Kidney capillary endothelial cell (primary cell): ENCODE results near the gene GRM4.
A peak's percentile ranks its signal among the peaks of the same experiment; 100 is the strongest.
"Not testable (repeated sequence)": the region's sequence is repeated elsewhere in the genome, so short reads cannot be mapped to it uniquely, and the experiment has no call there.

Experiments used
- DNase-seq: peaks from one replicate; pipeline ENCODE4 v3.0.0-alpha.2; 2018; ENCODE audit warnings: low spot score

GRM4 gene

DNA sequence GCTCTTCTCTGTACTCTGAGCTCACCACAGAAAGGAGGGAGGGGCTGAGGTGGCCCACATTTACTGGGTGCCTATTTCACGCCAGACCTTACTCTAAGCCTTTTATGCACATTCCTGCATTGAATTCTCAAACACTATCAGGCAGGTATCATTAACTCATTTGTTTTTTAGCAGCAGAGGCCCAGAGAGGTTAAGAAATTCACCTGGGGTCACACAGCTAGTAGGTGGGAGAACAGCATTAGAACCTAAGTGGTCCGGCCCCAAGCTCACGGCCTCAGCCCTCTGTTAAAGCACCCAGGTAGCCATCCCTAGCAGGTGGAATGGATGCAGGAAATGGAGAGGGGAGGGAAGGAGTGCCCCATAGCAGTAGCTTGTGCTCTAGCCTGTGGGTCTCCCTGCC lies 84.5 kb downstream of the GRM4 start:
- DNase-seq = no peak

DNA sequence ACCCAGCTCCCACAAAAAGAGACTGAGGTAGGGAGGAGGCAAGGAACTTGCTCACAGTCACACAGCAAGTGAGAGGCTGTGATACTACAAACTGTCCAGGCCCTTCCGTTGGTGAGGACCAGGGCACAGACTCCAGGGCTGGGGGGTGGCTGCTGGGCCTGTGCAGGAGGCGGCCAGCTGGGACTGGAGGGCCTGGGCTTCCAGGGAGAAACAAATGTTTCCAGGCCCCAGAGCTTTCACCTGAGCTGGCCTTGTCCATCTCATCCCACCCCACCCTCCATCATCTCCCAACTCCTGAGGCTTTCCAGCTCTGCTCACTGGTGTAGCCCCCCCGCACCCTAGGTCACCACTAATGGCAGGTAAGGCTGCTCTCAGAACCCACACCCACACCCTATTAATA lies 86.0 kb downstream of the GRM4 start:
- no peak for DNase-seq

- no peak for DNase-seq
These were observed 86.7 kb downstream of the GRM4 start for GRCh38 chr6:34059136-34059731.

- DNase-seq = no peak
These were observed 88.1 kb downstream of the GRM4 start for GRCh38 chr6:34057790-34058189.

GRCh38 chr6:34057191-34057590 lies 88.7 kb downstream of the GRM4 start:
- no peak for DNase-seq

GRCh38 chr6:34056305-34057108 lies 89.4 kb downstream of the GRM4 start:
- DNase-seq = no peak

DNA sequence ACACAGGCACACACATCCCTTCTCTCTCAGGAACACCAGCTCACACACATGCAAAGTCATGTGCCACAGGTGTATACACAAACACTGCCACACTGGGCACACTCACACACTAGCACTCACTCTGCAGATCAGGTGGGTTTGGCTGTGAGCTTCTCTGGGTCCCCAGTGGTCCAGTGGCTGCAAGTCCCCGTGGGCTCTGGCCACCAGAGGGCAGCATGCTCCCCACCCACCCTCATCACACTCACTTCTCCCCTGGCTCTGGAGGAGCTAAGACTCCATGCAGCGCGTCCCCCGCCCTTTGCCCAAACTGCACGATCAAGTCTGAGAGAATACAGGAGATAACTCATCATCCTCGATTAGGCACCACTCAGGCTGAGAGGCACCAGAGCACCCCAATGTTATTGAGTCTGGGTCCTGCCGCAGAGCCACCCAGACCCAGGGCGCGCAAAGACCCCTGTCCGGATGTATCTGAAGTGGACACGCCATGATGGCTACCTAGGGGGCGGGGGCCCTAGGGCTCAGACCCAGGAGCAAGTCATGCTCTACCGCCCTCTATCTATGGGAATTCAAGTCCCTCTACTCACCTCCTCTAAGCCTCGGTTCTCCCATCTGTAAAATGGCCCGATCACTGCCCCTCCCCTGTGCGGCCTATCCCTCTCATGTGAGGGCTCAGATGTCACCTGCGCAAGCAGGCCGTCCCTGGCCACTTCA lies 90.5 kb downstream of the GRM4 start:
- DNase-seq = peak; percentile 55

- DNase-seq = no peak
These were observed 92.2 kb downstream of the GRM4 start for GRCh38 chr6:34053721-34054120.

- DNase-seq = no peak
These were observed 92.8 kb downstream of the GRM4 start for GRCh38 chr6:34052918-34053608.

DNA sequence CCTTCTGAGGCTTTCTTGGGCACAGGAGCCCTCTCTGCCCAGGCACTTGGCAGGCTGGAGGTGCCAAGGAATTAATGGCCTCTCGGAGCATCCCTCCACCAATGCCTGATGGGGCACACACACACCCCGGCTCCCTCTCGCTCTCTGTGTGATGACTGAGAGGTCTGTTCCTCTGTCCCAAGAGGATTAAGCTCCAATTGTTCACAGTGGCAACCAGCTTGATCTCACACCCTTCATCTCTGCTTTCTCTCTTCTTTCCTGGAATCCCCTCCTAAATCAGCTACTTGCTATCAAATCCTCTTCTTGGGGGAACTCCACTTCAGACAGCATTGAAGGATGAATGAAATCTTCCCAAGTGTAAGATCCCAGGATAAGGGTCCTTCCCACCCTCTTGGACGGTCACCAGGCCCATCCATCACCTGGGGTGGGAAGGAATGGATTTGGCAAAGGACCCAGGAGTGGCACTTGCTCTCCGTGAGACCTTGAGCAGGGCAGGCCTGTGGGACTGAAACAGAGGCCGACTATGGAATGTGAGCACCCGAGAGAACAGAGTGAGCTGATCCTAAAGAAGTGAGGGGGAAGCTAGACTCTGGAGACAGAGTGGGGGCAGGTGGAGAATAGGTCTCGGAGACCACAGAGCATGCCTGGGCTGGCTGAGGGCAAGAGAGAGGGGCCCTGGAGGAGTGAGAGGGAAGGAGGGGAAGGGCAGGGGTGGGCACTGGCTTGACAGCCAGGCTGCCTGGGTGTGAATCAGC lies 93.6 kb downstream of the GRM4 start:
- no peak for DNase-seq

DNA sequence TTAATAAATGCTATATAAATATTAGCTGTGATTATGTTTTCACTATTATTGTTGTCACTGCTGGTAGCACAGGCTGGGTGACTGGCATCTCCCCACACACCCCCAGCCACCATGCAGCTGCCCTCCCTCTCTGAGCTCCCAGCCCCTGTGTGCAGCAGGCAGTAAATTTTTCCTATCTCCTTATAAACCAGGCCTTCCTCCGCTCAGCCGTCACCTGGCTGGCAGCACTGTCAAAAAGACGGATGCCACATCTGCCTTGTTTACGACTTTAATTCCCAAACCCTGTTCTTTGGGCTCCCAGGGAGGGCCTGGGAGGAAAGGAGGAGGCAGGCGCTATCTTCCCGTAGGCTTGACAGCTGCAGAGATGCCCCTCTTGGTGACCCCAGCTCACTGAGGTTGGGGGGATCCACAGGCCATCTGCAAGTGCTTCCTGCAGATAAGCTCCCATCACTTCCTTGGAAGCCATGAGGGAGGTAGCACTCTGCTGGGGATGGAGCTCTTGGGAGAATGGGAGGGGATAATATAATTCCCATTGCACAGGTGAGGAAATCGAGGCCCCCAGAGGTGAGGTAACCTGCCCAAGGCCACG lies 94.5 kb downstream of the GRM4 start:
- no peak for DNase-seq

DNA sequence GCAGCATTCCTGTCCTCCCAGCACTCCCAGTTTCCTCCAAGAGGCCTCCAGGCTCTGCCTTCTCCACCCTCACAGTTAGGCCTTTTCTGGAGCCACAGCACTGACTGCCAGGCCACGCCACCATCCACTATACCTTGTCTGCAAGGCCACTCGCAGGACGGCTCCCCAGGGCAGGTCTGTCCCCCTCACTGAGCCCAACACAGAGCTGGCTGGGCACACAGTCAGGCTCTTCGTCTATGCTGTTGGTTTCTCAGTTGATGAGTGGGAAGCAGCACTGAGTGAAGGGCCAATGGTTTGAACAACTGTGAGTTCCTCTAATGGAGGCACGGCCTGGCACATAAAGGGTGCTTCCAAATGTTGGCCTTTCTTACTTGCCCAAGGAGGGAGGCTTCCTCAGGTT lies 95.2 kb downstream of the GRM4 start:
- no peak for DNase-seq

- no peak for DNase-seq
These were observed 96.2 kb downstream of the GRM4 start for GRCh38 chr6:34049395-34050342.

- DNase-seq = no peak
These were observed 97.7 kb downstream of the GRM4 start for GRCh38 chr6:34047913-34048867.

DNA sequence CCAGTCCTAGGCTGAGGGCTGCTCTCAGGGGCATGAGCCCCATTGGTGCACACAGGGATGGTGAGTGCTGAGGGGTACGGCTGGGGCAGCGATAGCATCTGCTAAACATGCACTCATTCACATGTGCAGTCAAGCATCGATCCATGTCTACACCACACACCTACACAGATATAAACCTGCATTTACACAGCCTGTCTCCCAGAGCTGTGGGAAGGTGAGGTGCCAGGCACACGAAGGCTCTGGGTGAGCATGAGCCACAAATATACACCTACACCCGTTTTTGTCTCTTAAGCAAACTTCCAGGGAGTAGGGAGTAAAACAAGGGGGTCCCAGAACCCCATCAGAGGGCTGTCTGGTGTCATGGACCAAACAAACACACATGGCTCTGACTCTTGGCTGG lies 99.3 kb downstream of the GRM4 start:
- no peak for DNase-seq

DNA sequence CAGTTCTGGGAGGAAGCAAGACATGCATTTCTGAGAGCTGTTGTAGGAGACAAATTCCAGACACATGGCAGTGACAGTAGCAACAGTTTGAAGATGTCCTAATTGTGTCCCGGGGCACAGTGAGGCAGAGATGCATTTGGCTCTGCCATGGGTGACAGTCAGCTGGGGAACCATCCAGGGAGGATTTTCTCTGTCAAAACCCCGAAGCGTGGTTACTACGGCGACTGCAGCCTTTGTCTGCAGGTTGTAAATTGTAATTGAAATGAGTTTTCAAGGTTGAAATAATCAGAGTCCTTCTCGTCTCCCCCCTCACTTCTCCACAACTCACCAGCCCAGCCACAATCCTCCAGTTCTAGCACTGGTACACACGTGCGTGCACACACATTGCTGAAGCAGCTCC lies 100.1 kb downstream of the GRM4 start:
- DNase-seq = no peak

GRCh38 chr6:34044945-34045595 lies 100.8 kb downstream of the GRM4 start:
- no peak for DNase-seq

DNA sequence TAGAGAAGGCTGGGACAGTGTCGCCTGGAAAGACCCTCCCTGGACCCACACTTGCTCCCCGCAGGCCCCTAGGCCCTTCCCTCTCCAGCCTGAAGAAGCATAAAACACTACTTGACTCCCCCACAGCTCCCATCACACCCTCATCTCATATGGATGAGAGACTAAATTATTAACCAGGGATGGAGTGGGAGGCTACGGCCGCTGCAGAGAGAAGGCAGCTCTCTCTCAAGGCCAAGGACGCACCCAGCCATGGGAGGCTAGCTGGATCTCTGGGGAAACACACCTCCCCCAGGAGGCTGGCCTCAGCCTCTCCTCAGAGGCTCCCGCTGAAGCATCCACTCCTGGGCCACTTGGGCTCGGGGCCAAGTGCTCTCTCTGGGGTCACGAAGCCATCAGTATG lies 102.5 kb downstream of the GRM4 start:
- DNase-seq = no peak

- DNase-seq = not testable (repeated sequence)
These were observed 103.9 kb downstream of the GRM4 start for GRCh38 chr6:34041998-34042397.
